Stimulated activated CD8-positive, alpha-beta memory T cell treated with anti-CD3 and anti-CD28 coated beads, Interleukin-4, amount 100 ng/mL, for 1 hour (primary cell): ENCODE data around the gene TRIP4.
A peak's percentile ranks its signal among the peaks of the same experiment; 100 is the strongest.
"Not testable (repeated sequence)": the region's sequence is repeated elsewhere in the genome, so short reads cannot be mapped to it uniquely, and the experiment has no call there.

Experiments used
- DNase-seq, 2 donors: peaks; one replicate each; pipeline ENCODE4 v3.0.0-alpha.2; 2020; ENCODE audit warnings: low read depth in 2 of 2, low spot score in 1 of 2

The TRIP4 gene

DNA sequence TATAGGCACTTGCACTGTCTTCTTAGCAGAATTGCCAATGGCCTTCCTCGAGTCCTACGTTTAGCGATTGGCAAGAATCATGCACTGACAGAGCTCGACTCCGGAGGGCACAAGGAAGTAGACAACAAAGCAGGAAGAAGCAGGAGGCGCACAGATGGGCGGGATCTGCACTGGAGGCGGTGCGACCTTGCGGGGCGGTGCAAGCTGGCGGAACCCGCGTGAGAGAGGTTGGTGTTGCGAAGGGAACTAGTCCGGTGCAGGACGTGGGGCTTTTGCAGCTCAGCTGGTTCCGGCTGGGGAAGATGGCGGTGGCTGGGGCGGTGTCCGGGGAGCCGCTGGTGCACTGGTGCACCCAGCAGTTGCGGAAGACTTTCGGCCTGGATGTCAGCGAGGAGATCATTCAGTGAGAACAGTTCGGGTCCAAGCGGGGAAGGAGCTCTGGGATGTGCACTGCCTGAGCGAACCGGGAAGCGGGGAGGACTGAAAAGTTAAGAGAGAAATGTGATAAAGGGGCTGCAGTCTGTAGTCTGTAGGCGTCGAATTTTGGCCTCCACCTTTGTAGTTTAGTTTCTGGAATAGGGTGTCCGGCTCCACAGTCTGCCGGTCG lies at the start of gene TRIP4:
TSS of gene TRIP4 (plus strand) at position 275 of the 607 bp plus-strand sequence. CDS start at position 303, 28 bp downstream.
- peak; percentile 85 to 91 for DNase-seq

DNA sequence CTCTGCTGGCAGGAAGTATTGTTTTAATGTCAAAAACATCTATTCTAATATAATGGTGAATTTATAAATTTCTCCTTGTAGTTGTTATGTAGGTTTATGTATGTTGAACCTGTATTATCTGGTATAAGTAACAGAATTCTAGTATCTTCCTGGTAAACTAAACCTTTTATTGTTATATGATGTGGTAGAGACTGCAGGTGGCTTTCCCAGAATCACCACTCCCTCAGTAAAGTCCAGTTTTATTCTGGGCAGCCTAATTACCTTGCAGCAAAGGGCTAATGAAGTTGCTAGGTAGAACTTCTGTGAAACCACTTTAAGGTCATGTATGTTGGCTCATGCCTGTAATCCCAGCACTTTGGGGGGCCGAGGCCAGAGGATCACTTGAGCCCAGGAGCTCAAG lies 47.3 kb upstream of the TRIP4 start:
- DNase-seq: no peak

DNA sequence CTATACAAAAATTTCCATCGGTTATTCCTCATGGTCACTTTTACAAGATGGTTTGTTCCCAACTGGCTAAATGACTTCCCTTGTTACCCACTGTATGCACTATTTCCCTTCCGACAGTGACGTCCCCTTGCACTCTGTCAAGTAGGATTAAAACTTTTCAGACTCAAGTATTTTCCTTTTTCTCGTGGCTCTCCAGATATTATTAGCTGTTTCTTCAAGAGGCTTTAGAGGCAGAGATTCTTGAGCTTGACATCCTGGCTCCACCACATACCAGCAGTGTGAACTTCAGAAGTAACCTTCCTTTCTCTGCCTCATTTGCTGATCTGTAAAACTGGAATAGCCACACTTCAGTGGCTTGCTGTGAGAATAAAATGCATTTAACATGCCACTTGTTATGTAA lies 45.7 kb upstream of the TRIP4 start:
- DNase-seq: no peak

DNA sequence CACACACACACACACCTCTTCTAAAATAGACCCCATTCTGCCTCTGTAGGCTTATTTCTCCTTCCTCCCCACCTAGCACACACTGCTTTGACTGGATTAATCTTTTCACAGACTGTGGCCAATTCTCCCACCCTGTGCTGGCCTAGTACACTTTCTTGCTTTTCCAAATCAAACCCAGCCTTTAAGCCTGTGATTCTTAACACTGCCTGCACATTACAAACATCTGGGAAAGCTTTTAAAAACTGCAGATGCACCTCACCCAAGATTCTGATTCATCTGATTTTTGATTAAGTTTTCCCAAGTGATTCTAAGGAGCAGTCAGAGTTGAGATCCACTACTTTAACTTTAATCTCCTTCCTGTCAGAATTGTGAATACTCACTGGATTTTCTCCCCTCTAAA lies 44.4 kb upstream of the TRIP4 start:
- no peak for DNase-seq

DNA sequence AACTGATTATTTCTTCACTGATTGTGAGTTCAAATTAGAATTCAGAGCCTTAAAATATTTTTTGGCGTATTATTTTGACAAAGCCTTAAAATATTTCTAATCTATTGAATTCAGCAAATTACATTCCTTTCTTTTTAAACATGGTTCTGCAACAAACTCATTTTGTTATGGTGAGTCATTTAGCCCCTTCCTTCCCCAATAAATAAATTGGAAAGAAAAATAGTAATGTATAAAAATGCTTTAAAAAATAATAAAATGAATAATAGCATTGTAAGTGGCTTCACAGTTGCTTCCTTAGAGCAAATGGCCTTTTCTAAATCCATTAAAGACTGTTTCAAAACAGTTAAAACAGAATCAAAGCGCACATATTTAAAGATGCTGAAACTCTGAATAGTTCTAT lies 43.8 kb upstream of the TRIP4 start:
- DNase-seq: no peak

DNA sequence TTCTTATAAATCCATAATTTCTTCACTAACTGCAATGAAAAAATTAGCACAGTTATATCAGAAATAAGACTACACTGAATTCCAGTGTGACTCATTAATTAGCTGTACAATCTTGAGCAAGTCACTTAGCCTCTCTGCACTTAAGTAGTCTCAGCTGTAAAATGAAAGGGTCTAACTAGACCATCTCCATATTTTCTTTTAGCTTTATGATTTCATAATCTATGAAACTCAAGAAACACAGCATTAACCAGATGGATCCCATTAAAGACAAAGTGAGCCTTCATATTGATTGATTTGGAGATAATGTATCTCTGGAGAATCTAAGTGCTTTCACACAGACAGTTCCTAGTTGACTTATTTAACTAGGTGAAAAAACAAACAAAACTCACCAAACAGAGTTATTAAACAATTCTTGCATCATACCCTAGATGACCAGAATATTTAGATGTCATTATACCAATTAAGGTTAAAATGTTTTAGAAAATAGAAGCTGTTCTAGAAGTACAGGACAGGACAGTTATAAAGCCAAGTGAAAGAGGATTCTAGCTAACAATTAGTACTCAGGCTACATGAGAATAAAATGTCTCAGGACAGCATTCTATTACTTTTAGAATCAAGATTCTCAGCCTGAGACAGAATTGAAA lies 42.9 kb upstream of the TRIP4 start:
- no peak for DNase-seq

DNA sequence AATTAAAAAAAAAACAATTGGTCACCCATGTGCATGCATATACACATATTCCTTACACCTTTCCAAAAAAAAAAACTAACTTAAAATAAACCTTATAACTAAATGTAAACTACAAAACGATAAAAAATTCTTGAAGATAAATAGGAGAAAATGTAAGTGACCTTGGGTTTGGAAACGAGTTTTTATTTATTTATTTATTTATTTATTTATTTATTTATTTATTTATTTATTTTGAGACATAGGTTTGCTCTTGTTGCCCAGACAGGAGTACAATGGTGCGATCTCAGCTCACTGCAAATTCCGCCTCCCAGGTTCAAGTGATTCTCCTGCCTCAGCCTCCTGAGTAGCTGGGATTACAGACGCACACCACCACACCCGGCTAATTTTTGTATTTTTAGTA lies 41.4 kb upstream of the TRIP4 start:
- not testable (repeated sequence) for DNase-seq

DNA sequence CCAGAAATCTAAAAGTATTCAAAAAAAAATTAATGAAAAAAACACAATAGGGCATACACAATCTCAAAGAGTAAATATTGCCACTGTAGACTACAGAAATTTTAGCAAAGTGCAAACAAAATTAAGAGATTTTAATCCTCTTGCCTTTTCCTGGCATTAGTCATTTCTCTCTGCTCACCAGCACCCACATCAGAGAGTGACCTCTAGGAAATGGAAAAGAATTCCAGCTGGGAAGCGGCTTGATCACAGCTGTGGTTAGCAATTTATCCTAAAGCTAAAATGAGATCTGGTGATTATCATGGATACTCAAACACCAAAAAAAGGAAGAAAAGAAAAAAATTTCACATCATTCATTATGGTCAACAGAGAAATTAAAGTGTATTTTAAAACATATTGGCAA lies 39.2 kb upstream of the TRIP4 start:
- no peak for DNase-seq

DNA sequence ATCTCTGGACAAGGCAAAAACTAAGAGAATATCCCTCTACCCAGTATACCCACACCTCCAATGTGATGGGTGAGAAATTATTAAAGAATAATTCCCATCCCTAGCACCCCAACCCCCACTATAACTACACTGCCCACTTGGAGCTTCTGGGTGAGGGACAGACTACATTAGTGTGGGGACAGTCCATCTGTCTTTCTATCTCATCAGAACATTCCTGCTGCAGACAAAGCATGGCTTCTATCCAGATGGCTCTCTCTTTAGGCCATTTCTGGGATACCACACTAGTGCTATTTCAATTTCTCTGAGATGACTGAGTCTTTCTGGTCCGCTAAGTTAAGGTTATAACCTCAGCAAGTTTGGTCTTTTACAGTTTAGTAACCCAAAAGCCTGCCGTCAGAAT lies 38.3 kb upstream of the TRIP4 start:
- no peak for DNase-seq

DNA sequence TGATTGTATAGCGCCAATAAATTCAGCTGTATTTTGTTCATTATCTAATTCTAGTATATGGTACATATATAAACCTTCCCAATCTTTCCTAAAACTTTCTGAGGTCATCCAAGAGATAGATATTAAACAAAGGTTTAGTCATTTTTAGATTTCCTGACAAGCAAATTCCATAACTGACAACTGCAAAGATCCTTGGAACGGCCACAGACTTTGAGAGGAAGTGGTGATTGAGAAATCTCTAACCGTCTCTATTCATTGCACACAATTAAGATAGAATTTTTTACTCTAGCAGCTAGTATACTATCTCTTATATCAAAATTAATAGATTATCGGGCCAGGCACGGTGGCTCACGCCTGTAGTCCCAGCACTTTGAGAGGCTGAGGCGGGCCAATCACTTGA lies 36.4 kb upstream of the TRIP4 start:
- no peak for DNase-seq

DNA sequence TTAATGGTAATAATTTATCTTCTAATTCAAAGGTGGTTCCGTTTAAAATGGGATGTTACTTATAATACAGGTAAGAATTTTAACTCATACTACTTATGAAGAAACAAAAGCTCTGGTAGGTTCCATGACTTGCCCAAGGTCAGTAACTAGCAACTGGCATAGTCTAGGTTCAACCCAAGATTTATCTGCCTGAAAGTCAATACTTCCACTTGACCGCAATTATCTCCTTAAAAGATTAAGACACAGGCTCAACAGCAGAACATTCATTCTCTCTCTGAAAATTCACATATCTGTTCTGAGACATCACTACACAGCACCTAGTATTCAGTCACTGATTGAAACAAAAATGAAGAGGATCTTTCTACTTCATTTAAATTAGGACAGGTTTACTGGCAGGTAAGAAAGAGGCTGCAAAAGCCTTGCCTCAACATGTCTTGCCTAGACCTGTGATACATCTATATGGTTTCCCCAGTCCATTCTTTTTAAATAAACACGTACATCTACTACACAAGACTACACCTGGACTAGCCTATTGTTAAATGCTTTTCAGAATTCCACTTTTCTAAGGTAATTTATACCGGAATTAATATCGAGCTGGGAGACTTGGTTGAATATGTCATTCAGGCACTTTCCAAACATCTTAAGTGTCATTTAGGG lies 32.8 kb upstream of the TRIP4 start:
- no peak for DNase-seq

DNA sequence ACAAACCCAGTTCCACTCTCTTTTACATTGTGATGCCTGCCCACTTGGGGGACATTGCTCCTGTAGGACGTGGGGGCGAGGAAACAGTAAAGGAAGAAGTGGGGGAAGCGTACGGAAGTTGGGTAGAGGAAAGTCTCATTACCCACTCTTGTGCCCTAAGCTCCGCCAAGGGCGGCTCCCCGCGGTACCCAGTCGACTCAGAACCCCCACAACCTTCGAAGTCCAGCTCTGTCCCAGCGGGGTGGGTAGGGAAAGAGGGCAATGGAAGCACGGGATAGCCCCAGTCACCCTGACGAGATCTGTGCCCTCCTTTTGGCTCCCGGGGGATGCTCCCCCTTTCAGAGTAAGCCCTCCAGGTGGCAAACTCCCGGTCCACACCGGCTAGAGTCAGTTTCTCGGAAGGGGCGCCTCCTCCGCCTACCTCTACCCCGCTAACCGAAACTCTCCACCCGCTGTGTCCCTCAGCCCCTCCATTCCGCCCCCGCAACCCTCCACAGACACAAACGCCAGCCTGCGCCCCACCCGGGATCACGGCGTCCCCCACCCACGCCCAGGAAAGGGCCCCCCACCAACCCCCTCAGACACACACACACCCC lies 32.2 kb upstream of the TRIP4 start:
- peak in 1 of 2 donors; percentile 3 for DNase-seq

DNA sequence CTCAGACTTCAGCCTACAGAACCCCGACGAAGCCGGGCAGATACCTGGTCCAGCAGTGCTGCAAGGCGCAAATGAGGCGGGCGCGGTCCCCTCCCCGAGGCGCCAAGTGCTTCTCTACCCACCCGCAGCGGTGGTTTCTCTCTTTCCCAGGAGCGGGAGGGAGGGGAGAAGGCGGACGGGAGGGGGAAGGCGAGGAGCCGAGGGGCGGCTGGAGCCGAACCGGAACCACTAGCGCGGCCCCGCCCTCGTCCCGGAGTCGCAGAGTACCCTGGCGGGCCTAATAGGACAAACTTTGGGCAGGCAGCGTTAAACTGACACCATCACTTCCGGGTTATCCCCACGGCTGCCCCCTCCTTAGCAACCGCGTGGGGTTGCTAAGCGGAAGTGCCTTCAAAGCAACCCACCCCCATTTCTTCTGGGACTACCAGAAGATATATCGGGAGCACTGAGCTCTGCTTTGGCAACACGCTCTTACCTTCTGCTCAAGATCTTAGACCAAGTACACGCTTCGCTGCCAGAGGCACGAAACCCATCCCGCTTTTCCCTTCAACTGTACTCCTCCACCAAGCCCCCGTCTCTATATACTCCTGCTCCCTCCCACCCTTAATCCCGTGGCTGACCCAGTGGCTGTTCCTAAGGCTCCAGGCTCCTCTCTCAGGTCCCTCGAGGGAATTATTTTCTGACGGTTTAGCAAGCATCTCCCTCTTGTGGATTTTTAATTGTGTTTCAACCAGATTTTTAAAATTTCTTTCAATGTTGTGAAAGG lies 31.5 kb upstream of the TRIP4 start, which contains the start of gene CSNK1G1:
TSS of gene CSNK1G1 (minus strand) at position 230 of the 766 bp plus-strand sequence. CDS start 55,674 bp downstream, outside the sequence.
- peak; percentile 78 to 85 for DNase-seq

DNA sequence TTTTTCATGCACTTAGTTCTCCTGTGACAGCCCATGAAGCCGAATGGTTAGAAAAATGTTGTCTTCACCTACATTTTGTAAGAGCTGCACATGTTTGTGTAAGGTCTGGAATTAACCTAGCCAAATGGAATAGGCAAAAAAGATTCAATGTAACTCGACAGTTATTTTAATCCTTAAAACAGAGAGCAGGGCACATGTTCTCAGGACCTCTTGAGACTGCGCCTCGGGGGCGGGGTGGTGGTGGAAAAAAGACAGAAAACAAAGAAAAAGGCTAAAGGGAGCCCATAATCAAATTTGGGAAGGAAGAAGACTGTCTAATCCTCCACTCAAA lies 31.0 kb upstream of the TRIP4 start:
- no peak for DNase-seq

DNA sequence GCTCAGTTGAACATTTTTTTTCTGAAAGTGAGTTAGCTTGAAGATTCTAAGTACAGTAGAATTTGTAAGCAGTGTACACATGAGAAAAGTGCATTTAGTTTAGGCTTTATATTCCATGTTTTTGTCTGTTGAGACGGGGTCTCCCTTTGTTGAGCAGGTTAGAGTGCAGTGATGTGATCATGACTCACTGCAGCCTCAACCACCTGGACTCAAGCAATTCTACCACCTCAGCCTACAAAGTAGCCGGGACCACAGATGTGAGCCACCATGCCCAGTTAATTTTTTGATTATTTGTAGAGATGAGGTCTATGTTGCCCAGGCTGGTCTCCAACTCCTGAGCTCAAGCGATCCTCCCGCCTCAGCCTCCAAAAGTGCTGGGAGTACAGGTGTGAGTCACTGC lies 26.4 kb upstream of the TRIP4 start:
- no peak for DNase-seq

DNA sequence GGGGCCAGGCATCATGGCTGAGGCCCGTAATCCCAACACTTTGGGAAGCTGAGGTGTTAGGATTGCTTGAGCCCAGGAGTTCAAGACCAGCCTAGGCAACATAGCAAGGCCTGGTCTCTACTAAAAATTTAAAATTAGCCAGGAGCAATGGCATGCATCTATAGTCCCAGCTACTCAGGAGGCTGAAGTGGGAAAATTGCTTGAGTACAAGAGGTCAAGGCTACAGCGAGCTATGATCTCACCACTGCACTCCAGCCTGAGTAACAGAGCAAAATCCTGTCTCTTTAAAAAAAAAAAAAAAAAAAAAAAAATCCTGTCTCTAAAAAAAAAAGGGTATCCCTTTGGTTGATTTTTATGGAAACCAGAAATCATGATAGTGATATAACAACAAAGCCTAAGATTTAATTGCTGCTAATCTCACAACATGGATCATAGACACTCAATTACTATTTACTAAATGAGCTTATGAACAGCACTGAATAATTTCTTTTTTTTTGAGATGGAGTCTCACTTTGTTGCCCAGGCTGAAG lies 18.5 kb upstream of the TRIP4 start:
- DNase-seq: no peak

DNA sequence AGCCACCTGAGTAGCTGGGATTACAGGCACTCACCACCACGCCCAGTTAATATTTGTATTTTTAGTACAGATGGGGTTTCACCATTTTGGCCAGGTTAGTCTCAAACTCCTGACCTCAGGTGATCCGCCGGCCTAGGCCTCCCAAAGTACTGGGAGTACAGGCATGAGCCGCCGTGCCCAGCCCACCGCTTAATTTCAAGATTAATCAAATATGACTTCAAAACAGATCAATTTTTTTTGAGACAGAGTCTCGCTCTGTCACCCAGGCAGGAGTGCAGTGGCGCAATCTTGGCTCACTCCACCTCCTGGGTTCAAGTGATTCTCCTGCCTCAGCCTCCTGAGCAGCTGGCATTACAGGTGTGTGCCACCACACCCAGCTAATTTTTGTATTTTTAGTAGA lies 16.3 kb upstream of the TRIP4 start:
- not testable (repeated sequence) for DNase-seq

DNA sequence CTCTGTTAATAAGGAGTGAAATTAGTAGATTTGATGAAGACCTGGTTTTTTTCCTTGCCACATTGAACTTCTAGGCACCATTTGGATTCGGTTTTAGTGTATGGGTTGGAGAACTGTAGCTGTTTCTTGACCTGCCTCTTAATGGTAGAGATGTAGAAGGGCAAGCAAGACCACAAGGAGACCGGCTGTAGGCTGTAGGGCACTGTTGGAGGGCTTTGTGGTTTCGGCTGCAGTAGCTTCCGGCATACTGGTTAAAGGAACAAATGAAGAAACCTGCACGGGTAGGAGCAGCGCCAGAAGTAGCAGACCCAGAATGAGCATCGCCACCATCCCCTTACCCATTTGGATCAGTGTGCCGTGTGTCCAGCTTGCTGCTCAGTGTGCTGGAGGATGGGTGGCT lies 14.3 kb upstream of the TRIP4 start:
- DNase-seq: no peak

DNA sequence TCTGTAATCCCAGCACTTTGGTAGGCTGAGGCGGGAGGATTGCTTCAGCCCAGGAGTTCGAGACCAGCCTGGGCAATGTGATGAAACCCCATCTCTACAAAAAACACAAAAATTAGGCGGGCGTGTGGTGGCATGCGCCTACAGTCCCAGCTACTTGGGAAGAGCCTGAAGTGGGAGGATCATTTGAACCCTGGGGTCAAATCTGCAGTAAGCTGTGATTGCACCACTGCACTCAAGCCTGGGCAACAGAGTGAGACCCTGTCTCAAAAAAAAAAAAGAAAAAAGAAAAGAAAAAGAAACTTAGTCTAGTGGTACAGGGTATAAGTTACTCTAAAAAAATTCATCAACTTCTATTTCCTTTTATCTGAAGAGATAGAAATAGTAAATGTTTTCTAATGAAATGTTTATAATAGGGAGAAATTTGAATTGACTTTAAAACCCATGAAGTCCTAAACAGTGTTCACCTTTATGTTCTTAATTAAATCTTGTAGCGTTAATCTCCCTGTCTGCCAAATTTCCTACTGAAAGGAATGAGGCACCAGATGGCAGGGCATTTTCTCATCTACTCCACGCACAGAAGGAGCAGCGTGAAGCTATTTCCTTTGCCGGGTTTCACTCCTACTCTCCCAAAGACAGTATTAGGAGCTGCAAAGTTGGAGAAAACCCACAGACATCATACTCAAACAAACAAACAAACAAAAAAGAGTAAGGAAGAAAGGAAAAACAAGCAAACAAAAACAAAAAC lies 8.2 kb upstream of the TRIP4 start:
- DNase-seq: no peak

DNA sequence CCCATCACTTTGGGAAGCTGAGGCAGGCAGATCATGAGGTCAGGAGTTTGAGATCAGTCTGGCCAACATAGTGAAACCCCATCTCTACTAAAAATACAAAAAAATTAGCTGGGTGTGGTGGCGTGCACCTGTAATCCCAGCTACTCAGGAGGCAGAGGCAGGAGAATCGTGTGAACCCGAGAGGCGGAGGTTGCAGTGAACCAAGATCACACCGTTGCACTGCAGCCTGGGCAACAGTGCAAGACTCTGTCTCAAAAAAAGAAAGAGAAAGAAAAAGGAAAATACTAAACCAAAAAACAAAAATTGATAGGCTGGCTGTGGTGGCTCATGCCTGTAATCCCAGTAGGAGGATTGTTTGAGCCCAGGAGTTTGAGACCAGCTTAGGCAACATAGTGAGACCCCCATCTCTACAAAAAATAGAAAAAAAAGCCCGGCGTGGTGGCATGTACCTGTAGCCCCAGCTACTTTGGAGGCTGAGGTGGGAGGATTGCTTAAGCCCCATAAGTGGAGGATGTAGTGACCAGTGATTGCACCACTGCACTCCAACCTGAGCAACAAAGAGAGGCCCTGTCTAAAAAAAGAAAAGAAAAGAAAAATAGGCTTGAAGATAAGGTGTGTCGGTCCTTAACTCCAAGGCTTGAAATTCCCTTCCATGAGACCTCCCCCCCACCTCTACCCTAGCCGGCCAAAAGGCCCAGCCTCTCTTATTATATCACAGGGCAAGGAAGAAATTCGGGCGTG lies 7.3 kb upstream of the TRIP4 start:
- not testable (repeated sequence) for DNase-seq
